Upper lobe of right lung (tissue), 1 donor: ENCODE data around the gene DCC. TPM values are rescaled to one million over a fixed set of nuclear protein-coding genes. Genes with fewer than 3 reads are reported as not detected.
"Not testable (repeated sequence)": the region's sequence is repeated elsewhere in the genome, so short reads cannot be mapped to it uniquely, and the experiment has no call there.

Experiments used
- ATAC-seq: fragments of 200-7000 bp; cut with Tn5 transposase; one replicate; pipeline ENCODE4 v1.9.1; 2020; ENCODE audit warnings: mild to moderate bottlenecking, moderate library complexity
- DNase-seq: peaks from one replicate; pipeline ENCODE4 v3.0.0-alpha.2; 2020
- H3K27ac ChIP-seq: fragments of 200-600 bp; one replicate; pipeline ENCODE4 v1.8.0; 2022
- H3K27me3 ChIP-seq: fragments of 200-600 bp; one replicate; pipeline ENCODE4 v1.8.0; 2022; ENCODE audit warnings: mild to moderate bottlenecking
- H3K36me3 ChIP-seq: fragments of 200-600 bp; one replicate; pipeline ENCODE4 v1.8.0; 2022
- H3K4me1 ChIP-seq: fragments of 200-600 bp; one replicate; pipeline ENCODE4 v1.8.0; 2022
- H3K4me3 ChIP-seq: fragments of 200-600 bp; one replicate; pipeline ENCODE4 v1.8.0; 2022; ENCODE audit warnings: mild to moderate bottlenecking
- H3K9me3 ChIP-seq: fragments of 200-600 bp; one replicate; pipeline ENCODE4 v1.8.0; 2022
- intact Hi-C: fragments of 100-400 bp; cut with DNase I; formaldehyde crosslinking; loops from one replicate; pipeline ENCODE4 v1.11.0; 2022
- total RNA-seq: library from RNA; stranded (reverse); fragmentation: NEBNext Ultra II Directional; extraction: Animal tissue kit (Norgen Biotek cat#: 25700); gene quantifications from one replicate; pipeline ENCODE4 v1.2.1, GENCODE V29; 2021
- TF ChIP-seq, protein P1 (sequence below): fragments of 200-600 bp; IDR thresholded peaks from one replicate; pipeline ENCODE4 v1.8.0; 2022; ENCODE audit warnings: antibody characterized with exemption
- donor health status: DM: no; HTN: yes; CAD: no; lungs with severe emphysema.

DCC gene
- total RNA-seq, 1 donor from 2014 or later, result 7.1 TPM

- TF ChIP-seq, protein P1, sequence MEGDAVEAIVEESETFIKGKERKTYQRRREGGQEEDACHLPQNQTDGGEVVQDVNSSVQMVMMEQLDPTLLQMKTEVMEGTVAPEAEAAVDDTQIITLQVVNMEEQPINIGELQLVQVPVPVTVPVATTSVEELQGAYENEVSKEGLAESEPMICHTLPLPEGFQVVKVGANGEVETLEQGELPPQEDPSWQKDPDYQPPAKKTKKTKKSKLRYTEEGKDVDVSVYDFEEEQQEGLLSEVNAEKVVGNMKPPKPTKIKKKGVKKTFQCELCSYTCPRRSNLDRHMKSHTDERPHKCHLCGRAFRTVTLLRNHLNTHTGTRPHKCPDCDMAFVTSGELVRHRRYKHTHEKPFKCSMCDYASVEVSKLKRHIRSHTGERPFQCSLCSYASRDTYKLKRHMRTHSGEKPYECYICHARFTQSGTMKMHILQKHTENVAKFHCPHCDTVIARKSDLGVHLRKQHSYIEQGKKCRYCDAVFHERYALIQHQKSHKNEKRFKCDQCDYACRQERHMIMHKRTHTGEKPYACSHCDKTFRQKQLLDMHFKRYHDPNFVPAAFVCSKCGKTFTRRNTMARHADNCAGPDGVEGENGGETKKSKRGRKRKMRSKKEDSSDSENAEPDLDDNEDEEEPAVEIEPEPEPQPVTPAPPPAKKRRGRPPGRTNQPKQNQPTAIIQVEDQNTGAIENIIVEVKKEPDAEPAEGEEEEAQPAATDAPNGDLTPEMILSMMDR, result no peak
- ATAC-seq (no peak), DNase-seq (no peak)
- intact Hi-C loops, result no loop called here
- no peaks in the 10 kb centered on the region for H3K4me1 ChIP-seq
- H3K9me3 ChIP-seq, result no peaks in the 10 kb centered on the region
- H3K4me3 ChIP-seq, result no peak overlapping the region
- no peak overlapping the region for H3K27ac ChIP-seq
- no peaks in the 10 kb centered on the region for H3K27me3 ChIP-seq
- H3K36me3 ChIP-seq, result no peaks in the 10 kb centered on the region
Observed at GRCh38 chr18:52352920-52353319, 12.9 kb downstream of the DCC start.

DNA sequence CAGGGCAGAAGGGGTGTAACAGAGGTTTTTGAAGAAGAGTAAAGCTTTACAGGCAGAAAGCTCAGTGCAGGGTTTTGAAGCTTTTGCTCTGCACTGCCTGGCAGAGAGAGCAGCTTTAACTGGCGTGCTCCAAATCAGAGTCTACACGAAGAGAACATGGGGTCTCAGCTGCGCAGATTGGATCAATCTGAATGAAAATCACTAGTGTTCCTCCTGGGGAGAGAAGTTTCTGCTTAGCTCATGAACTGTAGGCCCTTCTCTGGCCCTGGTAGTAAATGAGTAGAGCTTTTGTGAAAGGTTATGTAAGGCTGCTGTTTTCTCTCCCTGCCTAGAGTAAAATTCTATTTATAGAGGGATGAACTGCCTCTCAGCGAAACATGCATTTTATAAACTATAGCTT, 13.6 kb downstream of the DCC start:
- Histone ChIP-seq H3K27me3 (no peaks in the 10 kb centered on the region), H3K4me1 (no peaks in the 10 kb centered on the region), H3K36me3 (no peaks in the 10 kb centered on the region), H3K9me3 (no peaks in the 10 kb centered on the region), H3K4me3 (no peak overlapping the region), H3K27ac (no peak overlapping the region)
- TF ChIP-seq, protein P1, result no peak
- intact Hi-C loops, result no loop called here
- no peak for ATAC-seq
- no peak for DNase-seq

GRCh38 chr18:52363861-52364260, 23.9 kb downstream of the DCC start:
- Histone ChIP-seq H3K9me3 (no peaks in the 10 kb centered on the region), H3K4me3 (no peak overlapping the region), H3K36me3 (no peaks in the 10 kb centered on the region), H3K4me1 (no peaks in the 10 kb centered on the region), H3K27me3 (no peaks in the 10 kb centered on the region), H3K27ac (no peak overlapping the region)
- no peak for ATAC-seq
- DNase-seq, result no peak
- intact Hi-C loops, result no loop called here
- TF ChIP-seq, protein P1, result no peak

GRCh38 chr18:52366851-52367250, 26.9 kb downstream of the DCC start:
- not testable (repeated sequence) for ATAC-seq

GRCh38 chr18:52367953-52368742, 28.2 kb downstream of the DCC start:
- ATAC-seq (no peak), DNase-seq (no peak)
- H3K36me3 ChIP-seq, result no peaks in the 10 kb centered on the region
- no peaks in the 10 kb centered on the region for H3K27me3 ChIP-seq
- intact Hi-C loops, result no loop called here
- no peak overlapping the region for H3K27ac ChIP-seq
- no peak overlapping the region for H3K4me3 ChIP-seq
- no peaks in the 10 kb centered on the region for H3K4me1 ChIP-seq
- no peaks in the 10 kb centered on the region for H3K9me3 ChIP-seq
- TF ChIP-seq, protein P1, result no peak

More at GRCh38 chr18:52366851-52367250, 26.9 kb downstream of the DCC start:
- DNase-seq, H3K36me3 ChIP-seq, H3K4me1 ChIP-seq, H3K27ac ChIP-seq, H3K4me3 ChIP-seq, intact Hi-C loops, H3K27me3 ChIP-seq, H3K9me3 ChIP-seq: not testable (repeated sequence)

- TF ChIP-seq, protein P1, result no peak
- Histone ChIP-seq H3K9me3 (no peaks in the 10 kb centered on the region), H3K4me1 (no peaks in the 10 kb centered on the region), H3K27ac (no peak overlapping the region), H3K36me3 (no peaks in the 10 kb centered on the region), H3K27me3 (no peaks in the 10 kb centered on the region), H3K4me3 (no peak overlapping the region)
- ATAC-seq (no peak), DNase-seq (no peak)
- intact Hi-C loops, result no loop called here
Observed at GRCh38 chr18:52370841-52371240, 30.8 kb downstream of the DCC start.
